ENCODE measurements around the gene GLT8D1.
"Not testable (repeated sequence)": the region's sequence is repeated elsewhere in the genome, so short reads cannot be mapped to it uniquely, and the experiment has no call there.

Gene GLT8D1

DNA sequence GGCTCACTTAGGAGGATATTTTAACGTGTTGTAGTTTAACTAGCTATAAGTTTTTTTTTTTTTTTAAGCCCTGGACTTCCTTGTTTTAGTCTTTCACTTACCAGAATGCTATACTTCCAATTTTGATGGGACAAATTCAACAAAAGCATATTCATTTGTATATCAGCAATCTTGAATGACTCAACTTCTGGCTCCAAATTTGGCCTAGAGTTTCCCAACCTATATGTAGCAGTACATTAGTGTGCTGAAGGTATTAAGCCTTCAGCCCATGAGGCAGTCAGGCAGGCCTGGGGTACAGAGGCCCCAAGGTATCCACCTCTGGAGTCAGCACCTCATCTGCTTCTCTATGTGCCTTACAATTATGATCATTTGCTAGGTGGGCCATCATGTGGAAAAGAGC, 25.8 kb downstream of the GLT8D1 start:
- no peak for DNase-seq

DNA sequence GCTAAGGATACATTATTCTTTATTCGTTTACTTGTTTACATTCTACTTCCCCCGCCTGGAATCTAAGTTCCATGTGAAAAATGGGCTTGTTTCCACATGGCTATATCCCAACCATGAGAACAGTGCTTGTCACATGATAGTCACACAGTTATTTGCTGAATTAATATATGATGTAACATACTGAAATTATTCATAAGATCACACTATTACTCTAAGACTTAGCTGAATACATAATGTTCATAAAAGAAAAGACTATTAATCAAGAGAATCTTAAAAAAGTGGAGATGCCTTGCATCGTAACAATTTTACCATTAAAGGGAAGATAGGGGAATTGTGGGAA, 26.4 kb downstream of the GLT8D1 start:
- DNase-seq: no peak

DNA sequence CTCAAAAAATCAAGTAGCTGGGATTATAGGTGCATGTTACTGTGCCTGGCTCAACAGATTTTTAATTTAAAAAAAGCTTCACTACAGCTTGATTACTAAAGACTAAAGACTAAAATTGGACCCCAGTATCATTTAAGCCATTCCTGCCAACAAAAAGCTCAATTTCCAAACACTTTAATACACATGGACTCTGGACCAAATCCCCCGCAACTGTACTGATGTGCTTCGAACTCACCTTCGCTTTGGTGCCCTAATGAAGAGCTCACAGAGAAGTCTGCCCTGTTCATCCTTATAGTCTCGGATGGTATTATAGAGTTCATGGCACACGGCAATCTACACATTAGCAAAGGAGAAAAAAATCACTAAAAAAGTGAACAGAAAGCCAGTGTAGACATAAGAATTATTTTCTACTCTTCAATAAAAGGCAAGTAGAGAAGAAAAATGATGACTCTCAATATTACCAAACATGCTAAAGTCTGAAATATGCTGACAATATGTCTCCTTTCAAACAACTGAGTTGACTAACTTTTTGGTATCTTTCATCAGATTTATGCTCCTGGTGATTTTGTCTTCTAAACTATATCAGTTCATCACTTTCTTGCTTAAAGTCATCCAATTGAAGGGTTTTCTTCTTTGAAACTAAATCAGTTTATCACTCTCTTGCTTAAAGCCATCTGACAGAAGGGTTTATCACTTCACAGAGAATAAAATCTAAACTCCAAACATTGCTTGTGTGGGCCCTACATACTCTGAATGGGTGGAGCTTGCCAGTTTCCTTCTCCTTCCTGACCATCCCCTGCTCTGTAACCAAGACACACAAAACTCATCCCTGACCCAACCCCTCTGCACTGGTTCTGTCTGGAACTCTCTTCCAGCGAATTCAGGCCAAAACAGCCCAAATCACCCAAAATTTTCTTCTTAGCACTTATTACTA, 27.1 kb downstream of the GLT8D1 start:
- no peak for DNase-seq

DNA sequence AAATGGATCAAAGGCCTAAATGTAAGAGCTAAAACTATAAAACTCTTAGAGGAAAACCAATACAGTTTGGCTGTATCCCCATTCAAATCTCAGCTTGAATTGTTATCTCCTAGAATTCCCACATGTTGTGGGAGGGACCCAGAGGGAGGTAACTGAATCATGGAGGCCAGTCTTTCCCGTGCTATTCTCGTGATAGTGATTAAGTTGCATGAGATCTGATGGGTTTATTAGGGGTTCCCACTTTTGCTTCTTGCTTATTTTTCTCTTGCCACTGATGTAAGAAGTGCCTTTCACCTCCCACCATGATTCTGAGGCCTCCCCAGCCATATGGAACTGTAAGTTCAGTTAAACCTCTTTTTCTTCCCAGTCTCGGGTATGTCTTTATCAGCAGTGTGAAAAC, 29.4 kb downstream of the GLT8D1 start:
- not testable (repeated sequence) for DNase-seq

DNA sequence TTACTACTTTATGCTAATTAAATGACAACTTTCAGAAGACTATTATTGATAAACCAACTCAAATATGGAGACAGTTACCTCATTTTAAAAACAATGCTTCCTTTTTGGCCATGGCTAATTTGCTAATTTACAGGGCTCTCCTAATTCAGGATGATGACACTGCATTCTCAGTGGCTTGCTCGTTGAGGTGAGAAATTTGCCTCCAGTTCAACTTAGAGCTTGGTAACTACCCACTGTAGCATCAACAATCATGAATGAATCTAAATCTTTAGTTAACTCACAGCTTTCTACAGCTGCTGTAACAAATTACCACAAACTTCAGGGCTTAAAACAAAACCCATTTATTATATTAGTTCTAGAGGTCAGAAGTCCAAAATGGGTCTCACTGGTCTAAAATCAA, 33.9 kb downstream of the GLT8D1 start:
- no peak for DNase-seq

DNA sequence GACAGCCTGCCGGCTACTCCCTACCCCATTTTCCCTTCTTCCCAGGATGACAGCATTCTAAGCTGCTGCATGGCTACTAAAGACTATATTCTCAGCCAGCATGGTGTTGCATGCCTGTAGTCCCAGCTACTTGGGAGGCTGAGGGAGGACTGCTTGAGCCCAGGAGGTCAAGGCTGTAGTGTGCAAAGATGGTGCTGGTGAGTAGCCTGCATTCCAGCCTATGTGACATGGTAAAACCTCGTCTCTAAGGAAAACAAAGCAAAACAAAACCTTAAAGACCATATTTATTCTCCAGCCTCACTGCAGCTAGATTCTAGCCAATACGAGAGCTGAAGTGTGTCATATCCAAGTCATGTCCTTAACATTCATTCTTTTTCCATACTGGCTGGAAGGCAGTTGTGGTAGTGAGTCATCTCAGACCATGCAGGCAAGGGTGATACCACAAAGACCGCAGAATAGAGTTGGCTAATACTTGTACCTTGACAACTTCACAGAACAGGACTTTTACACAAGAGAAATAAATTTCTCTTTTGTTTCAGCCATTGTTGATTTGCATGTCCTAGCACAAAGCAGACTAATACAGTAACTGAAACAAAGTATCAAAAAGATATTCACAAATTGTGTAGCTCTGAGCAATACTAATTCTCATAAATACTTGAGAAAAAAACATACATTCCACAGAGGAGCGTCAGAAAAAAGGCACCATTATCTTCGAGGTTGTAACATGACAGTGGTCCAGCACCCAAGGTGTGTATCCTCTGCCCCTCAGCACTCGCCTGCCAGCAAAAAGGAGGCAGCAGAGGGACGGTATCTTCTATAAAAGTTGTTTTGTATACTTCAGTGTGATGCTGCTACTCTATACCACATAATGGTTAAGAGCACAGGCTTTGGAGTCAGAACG, 34.7 kb downstream of the GLT8D1 start:
- DNase-seq: peak; percentile 68

DNA sequence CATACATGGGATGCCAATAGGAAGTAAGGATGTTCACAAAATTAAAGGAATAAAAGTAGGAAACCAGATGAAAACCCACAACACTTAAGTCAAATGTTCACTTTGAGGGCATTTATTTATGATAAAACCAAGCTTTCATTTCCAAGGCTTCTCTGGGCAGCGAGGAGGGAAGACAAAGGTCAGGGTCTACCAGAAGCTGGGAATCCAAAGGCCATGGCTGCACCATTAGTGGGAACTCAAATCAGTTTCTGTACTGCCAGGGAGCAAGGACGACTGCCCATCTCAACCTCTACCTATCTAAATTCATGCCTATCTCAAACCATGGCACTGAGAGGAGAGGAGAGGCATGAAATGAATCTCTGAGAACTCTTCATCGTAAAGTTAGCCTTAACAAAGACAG, 42.5 kb downstream of the GLT8D1 start:
- DNase-seq: no peak

DNA sequence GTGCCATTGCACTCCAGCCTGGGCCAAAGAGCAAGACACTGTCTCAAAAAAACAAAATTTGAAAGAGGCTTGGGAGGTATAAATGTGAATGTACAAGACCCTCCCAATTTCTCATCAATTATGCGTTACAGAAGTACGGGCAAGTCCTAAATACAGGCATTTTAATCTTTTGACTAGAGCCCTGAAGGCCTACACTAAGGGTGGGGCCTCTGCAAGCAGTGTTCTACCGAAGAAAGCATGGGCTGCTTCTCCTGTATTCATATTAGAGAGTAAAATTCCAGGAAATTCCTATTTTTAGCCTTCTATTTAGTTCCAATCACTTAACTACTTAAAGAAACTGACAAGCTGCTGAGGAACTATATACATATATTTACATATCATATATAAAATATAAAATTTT, 45.5 kb downstream of the GLT8D1 start:
- no peak for DNase-seq

DNA sequence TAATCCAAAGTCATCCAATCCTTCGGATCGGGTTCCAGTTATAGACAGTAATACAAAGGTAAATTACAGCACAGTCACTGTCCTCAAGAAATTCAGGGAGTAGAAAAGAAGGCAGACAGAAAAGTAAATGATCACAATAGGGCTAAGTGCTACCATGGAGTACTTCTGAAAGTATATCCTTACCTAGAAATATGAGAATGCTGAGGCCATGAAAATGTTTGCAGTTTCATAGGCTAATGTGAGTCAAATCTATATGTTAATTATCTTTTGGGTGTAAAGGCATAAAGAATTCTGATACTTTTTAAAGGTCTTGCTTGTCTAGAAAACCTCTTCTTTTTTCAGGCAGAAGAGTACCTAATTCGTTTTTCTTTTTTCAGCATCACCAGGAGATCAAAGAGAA, 49.7 kb downstream of the GLT8D1 start:
- no peak for DNase-seq

DNA sequence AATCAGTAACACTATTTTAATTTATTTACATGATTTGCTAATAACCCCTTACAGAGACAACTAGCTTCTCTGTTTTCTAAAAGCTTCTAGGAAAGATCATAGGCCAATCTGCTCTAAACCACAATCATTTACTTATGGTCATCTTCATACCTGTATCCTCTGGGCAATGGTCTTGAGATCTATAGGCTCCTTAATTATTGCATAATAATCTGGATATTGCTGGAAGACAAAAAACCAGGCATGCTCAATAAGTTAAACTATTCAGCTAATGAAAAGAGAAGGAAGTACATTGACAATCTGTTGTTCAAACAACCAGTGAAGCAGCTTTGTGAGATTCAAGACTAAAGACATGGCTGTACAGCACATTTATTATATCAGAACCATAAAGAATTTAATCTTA, 54.0 kb downstream of the GLT8D1 start:
- no peak for DNase-seq

DNA sequence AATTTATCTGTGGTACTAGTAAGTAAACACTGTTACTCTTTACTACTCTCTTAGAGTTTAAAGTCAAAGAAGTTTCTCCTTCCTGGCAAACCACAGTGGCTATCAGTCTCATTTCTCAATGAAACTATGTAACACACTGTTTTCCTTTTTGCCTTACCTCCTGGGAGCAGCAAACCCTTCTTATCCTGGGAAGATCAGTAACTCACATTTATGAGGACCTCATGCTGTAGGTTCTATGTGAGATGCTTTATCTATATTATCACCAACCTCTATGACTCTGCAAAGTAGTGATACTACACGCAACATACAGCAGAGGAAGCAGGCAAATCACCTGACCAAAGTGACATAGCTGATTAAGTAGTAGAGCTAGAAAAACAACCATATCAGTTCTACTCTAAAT, 55.2 kb downstream of the GLT8D1 start:
- no peak for DNase-seq

DNA sequence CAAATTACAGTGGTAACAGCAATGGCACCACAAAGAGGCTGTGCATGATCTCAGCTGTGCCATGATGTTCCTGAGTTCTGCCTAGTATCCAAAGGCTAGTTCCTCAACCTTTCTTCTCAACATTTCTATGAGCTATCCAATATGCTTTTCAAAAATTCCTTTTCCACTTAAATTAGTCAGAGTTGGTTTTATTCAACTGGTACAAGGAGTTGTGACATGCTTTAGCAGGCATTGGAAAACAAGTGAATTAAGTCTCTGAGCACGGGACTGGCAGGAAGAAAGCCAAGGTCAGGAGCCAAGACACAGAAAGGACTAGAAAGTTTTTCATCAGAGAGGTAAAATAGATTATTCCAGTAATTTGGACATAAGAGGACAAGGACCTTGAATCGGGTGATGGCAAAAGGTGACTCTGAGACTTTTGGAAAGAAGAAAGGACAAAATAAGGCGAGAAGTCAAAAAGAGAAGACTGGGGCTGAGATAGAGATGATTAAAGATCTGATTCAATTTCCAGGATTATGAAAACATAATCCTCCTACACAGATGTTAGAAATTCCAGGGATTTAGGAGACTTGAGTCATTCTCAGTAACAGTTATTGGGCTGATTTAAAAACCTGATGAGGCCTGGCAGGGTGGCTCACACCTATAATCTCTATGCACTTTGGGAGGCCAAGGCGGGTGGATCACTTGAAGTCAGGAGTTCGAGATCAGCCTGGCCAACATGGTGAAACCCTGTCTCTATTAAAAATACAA, 56.0 kb downstream of the GLT8D1 start:
- no peak for DNase-seq

DNA sequence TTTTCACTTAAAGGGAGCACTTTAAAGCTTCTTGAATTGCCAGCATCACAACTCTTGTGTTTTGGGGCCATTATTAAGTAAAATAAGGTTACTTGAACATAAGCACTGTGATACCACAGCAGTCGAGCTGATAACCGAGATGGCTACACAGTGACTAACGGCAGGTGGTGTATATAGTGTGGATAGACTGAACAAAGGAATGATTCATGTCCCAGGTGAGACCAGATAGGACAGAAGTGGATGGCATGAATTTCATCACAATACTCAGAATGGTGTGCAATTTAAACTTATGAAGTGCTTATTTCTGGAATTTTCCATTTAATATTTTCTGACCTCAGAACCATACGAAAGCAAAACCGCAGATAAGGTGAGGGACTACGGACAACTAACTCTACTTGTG, 60.0 kb downstream of the GLT8D1 start:
- no peak for DNase-seq
